Endothelial cell of umbilical vein (primary cell): ENCODE data around the gene ACSM2A. TPM values are rescaled to one million over a fixed set of nuclear protein-coding genes. Genes with fewer than 3 reads are reported as not detected.
"Not testable (repeated sequence)": the region's sequence is repeated elsewhere in the genome, so short reads cannot be mapped to it uniquely, and the experiment has no call there.

ENCODE experiments used
- BruUV-seq: library from RNA; stranded (reverse); fragments of 400-500 nt; replicated peaks from 2 replicates; lab custom pipeline; 2021; lab: Mats Ljungman, UMichigan
- CTCF ChIA-PET: fragments of 300-600, 350-600 bp; sonication (Branson Sonifier 250); formaldehyde crosslinking; loops from one replicate; lab custom pipeline; 2021; ENCODE audit warnings: antibody characterized with exemption, inconsistent platforms; lab: Charles Lee
- POLR2A ChIA-PET: fragments of 300-600, 350-600 bp; sonication (Branson Sonifier 250); formaldehyde crosslinking; loops from one replicate; lab custom pipeline; 2021; ENCODE audit warnings: antibody characterized with exemption, inconsistent platforms; lab: Charles Lee
- DNase-seq: peaks from one replicate; pipeline ENCODE4 v3.0.0-alpha.2; 2011; ENCODE audit warnings: low read depth, low spot score
- FAIRE-seq: peaks from 2 replicates; lab custom pipeline; 2011; peaks lifted over from hg19 to GRCh38; lab: Jason Lieb, UNC
- H2AFZ ChIP-seq: 2 replicates; pipeline ENCODE4 v1.6.0; 2012; ENCODE audit warnings: low read depth, low read length, control low read depth, inconsistent platforms
- H3K27ac ChIP-seq: 2 replicates; pipeline ENCODE4 v1.5.1; 2011; ENCODE audit warnings: low read depth, mild to moderate bottlenecking, control low read depth, low read length, moderate library complexity; ENCODE audit not compliant: insufficient read depth
- H3K27me3 ChIP-seq, 2 experiments: 2 replicates each; pipeline versions ENCODE4 v1.6.0 to v1.6.1; 2011; ENCODE audit warnings: low read length in 2 of 2, mixed read lengths in 1 of 2; ENCODE audit not compliant: control insufficient read depth in 2 of 2, insufficient read depth in 2 of 2
- H3K36me3 ChIP-seq, 2 experiments: 2 replicates in 1 of 2; 3 replicates in 1 of 2; pipeline ENCODE4 v1.5.1; 2011; ENCODE audit warnings: low read length in 2 of 2, mild to moderate bottlenecking in 1 of 2, moderate library complexity in 1 of 2; ENCODE audit not compliant: control insufficient read depth in 2 of 2, insufficient read depth in 2 of 2; ENCODE audit errors: extremely low read depth in 1 of 2
- H3K4me1 ChIP-seq: 3 replicates; pipeline ENCODE4 v1.5.1; 2011; ENCODE audit warnings: mild to moderate bottlenecking, low read length; ENCODE audit not compliant: control insufficient read depth, insufficient read depth; ENCODE audit errors: extremely low read depth
- H3K4me2 ChIP-seq: 2 replicates; pipeline ENCODE4 v1.6.1; 2011; ENCODE audit warnings: low read length, control low read depth, mixed read lengths; ENCODE audit not compliant: insufficient read depth
- H3K4me3 ChIP-seq, 3 experiments: fragments of 200-600 bp in 1 of 3; sonication (generic), shearing (Covaris generic) in 1 of 3; replicated peaks in 1 of 3; 2 replicates each; pipeline ENCODE4 v1.5.1; 2011 to 2016; ENCODE audit warnings: control low read depth in 3 of 3, low read length in 3 of 3, mild to moderate bottlenecking in 2 of 3, inconsistent platforms in 1 of 3, low read depth in 1 of 3, moderate library complexity in 1 of 3; ENCODE audit not compliant: insufficient read depth in 1 of 3
- H3K79me2 ChIP-seq: 2 replicates; pipeline ENCODE4 v1.6.0; 2012; ENCODE audit warnings: low read length, inconsistent platforms; ENCODE audit not compliant: control insufficient read depth, insufficient read depth
- H3K9ac ChIP-seq: replicated peaks from 2 replicates; pipeline ENCODE3; 2011; ENCODE audit warnings: low read length, control low read depth; ENCODE audit not compliant: insufficient read depth; ENCODE audit errors: extremely low read depth
- H3K9me1 ChIP-seq: replicated peaks from 3 replicates; pipeline ENCODE4 v1.6.0; 2011; ENCODE audit warnings: mild to moderate bottlenecking, low read length; ENCODE audit not compliant: control insufficient read depth, insufficient read depth; ENCODE audit errors: extremely low read depth
- H3K9me3 ChIP-seq: replicated peaks from 2 replicates; pipeline ENCODE4 v1.5.1; 2012; ENCODE audit warnings: low read length, inconsistent platforms; ENCODE audit not compliant: control insufficient read depth, insufficient read depth
- H4K20me1 ChIP-seq: replicated peaks from 2 replicates; pipeline ENCODE3; 2011; ENCODE audit warnings: mild to moderate bottlenecking, low read length; ENCODE audit not compliant: control insufficient read depth, insufficient read depth; ENCODE audit errors: extremely low read depth
- dilution Hi-C: fragments of 300-500 bp; cut with MboI; formaldehyde crosslinking; loops from one replicate; pipeline ENCODE4 v1.15.0; 2019; ENCODE audit warnings: low sequenced_read_pairs; ENCODE audit not compliant: extremely low pct_ligation_motif_present
- intact Hi-C: fragments of 100-400 bp; cut with micrococcal nuclease; formaldehyde crosslinking; loops from one replicate; pipeline ENCODE4 v1.10.0; 2022
- polyA plus RNA-seq, 4 experiments: library from polyadenylated mRNA; depleted of rRNA in 3 of 4; stranded (reverse) in 3 of 4; unstranded in 1 of 4; fragments of >200 nt; gene quantifications; 2 replicates each; pipeline versions ENCODE4 v1.2.1 to v1.2.3, GENCODE V29; 2011 to 2012; ENCODE audit warnings: missing spikeins in 1 of 4
- total RNA-seq: library from RNA; stranded (reverse); gene quantifications from 2 replicates; pipeline ENCODE4 v1.2.3, GENCODE V29; 2021

The ACSM2A gene
- total and polyA plus RNA-seq, 2 donors (not counting 3 experiments of a cell fraction or from before 2014, with no cell fraction given): 0.03 TPM; not detected in 1

- BruUV-seq, H3K27ac ChIP-seq, CTCF ChIA-PET, H3K27me3 ChIP-seq, H2AFZ ChIP-seq, H3K4me1 ChIP-seq, H3K4me2 ChIP-seq, POLR2A ChIA-PET, H4K20me1 ChIP-seq, H3K9me3 ChIP-seq, DNase-seq, H3K9me1 ChIP-seq, H3K36me3 ChIP-seq, intact Hi-C loops, dilution Hi-C loops, FAIRE-seq, H3K9ac ChIP-seq, H3K4me3 ChIP-seq, H3K79me2 ChIP-seq: not testable (repeated sequence)
Observed at GRCh38 chr16:20453633-20454032, 2.3 kb downstream of the ACSM2A start.

- H4K20me1 ChIP-seq, H3K9me3 ChIP-seq, H3K9me1 ChIP-seq, intact Hi-C loops, dilution Hi-C loops, BruUV-seq, H3K4me1 ChIP-seq, H3K27me3 ChIP-seq, FAIRE-seq, H3K4me2 ChIP-seq, H3K36me3 ChIP-seq, CTCF ChIA-PET, H3K9ac ChIP-seq, H2AFZ ChIP-seq, H3K79me2 ChIP-seq, H3K27ac ChIP-seq, DNase-seq, H3K4me3 ChIP-seq: not testable (repeated sequence)
- POLR2A ChIA-PET: interaction anchor here (0.7 kb wide), 1 partner anchor 25 kb away, joined by 8 read pairs; no protein-coding TSS in a partner anchor
Observed at GRCh38 chr16:20459227-20459626, 7.9 kb downstream of the ACSM2A start.

GRCh38 chr16:20460313-20460712 is 9.0 kb downstream of the ACSM2A start:
- not testable (repeated sequence) for BruUV-seq

GRCh38 chr16:20468954-20469353 is 17.6 kb downstream of the ACSM2A start:
- BruUV-seq: not testable (repeated sequence)

More at GRCh38 chr16:20460313-20460712, 9.0 kb downstream of the ACSM2A start:
- H3K9ac ChIP-seq, H3K4me1 ChIP-seq, intact Hi-C loops, POLR2A ChIA-PET, H4K20me1 ChIP-seq, H3K79me2 ChIP-seq, FAIRE-seq, H3K4me2 ChIP-seq, H3K9me1 ChIP-seq, H3K4me3 ChIP-seq, H3K36me3 ChIP-seq, H2AFZ ChIP-seq, H3K27me3 ChIP-seq, CTCF ChIA-PET, dilution Hi-C loops, H3K9me3 ChIP-seq, H3K27ac ChIP-seq, DNase-seq: not testable (repeated sequence)

More at GRCh38 chr16:20468954-20469353, 17.6 kb downstream of the ACSM2A start:
- H3K79me2 ChIP-seq, H3K9ac ChIP-seq, H3K9me1 ChIP-seq, H3K36me3 ChIP-seq, dilution Hi-C loops, CTCF ChIA-PET, H3K4me3 ChIP-seq, H3K27me3 ChIP-seq, intact Hi-C loops, POLR2A ChIA-PET, H3K27ac ChIP-seq, H4K20me1 ChIP-seq, H3K9me3 ChIP-seq, H3K4me1 ChIP-seq, H3K4me2 ChIP-seq, H2AFZ ChIP-seq, DNase-seq: not testable (repeated sequence)
- FAIRE-seq: peak; percentile 40
